Erythroblast (primary cell): ENCODE results near the gene ICA1.

Experiments
- GATA1 ChIP-seq: IDR thresholded peaks from 2 replicates; pipeline ENCODE4 v1.6.1; 2011; ENCODE audit warnings: low read depth, mild to moderate bottlenecking, control low read depth, low read length, moderate library complexity
- POLR2A ChIP-seq: IDR thresholded peaks from 2 replicates; pipeline ENCODE4 v1.6.1; 2011; ENCODE audit warnings: mild to moderate bottlenecking, low read length

- TF ChIP-seq POLR2A (no peak), GATA1 (no peak)
Measured at GRCh38 chr7:8146788-8147413, 115.1 kb downstream of the ICA1 start.
